ENCODE results near the gene TSPAN7.

DNA sequence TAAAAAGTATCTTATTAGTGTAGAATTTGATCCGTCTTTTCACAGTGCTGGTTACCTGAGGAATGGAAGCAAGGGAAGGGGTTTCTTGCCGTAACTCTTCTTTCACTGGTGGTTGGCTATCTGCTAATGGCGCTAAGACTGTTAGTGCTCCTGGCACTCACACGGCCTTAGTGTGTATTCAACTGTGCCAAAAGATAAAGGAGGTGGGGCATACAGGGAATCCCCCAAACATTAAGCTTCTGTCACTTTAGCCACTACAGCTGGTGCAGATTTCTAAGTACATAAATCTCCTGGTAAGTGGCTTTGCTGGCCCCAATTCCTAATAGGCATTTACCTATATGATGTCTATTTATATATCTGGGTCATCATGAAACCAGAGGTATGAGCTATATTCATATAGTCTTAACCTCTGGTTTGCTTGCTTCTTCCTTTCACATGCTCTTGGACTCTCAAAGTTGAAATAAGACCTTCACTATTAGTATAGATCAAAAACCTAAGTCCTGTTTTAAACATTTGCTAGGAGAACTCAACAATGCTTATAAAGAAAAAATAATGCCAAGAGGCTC lies 95.1 kb downstream of the TSPAN7 start:
- TF ChIP-seq PATZ1 (CRISPR knock-in tag; IDR thresholded peaks at IDR 0.05; ENCODE audit: borderline replicate concordance) = no peak
- TF ChIP-seq ZFP3 (CRISPR knock-in tag; IDR thresholded peaks at IDR 0.05) = no peak
- no peak for TF ChIP-seq ZNF565 (CRISPR knock-in tag; conservative IDR thresholded peaks at IDR 0.05; ENCODE audit: low read depth)
- TF ChIP-seq RARB (CRISPR knock-in tag; IDR thresholded peaks at IDR 0.05) = no peak
- no peak for TF ChIP-seq PPARA (CRISPR knock-in tag; IDR thresholded peaks at IDR 0.05; ENCODE audit: borderline replicate concordance)
- TF ChIP-seq BACH2 (CRISPR knock-in tag; IDR thresholded peaks at IDR 0.05; ENCODE audit: borderline replicate concordance) = no peak

All from SK-N-SH treated with all-trans-retinoic acid at 6 μM for 48 hours (cell line).